ENCODE data around the gene EP400.

The EP400 gene

DNA sequence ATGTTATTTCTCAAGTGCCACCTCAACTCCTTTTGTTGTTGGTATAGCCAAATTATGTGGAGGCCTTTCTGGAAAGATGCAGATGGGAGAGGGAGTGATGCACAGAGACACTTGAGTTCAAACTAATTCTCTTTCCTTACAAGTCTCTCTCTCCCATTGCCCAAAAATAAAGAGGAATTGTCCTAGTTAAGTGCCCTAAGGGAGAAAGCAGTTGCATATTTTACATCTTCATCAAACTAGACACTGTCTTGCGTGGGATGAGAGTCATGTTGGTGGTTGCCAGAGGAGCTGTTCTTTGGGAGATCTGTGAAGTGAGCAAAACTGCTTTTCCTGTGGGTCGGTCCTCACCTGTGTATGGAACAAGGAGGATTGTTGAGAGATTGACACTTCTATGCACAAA lies 72.2 kb downstream of the EP400 start:
- TF ChIP-seq, protein P1, sequence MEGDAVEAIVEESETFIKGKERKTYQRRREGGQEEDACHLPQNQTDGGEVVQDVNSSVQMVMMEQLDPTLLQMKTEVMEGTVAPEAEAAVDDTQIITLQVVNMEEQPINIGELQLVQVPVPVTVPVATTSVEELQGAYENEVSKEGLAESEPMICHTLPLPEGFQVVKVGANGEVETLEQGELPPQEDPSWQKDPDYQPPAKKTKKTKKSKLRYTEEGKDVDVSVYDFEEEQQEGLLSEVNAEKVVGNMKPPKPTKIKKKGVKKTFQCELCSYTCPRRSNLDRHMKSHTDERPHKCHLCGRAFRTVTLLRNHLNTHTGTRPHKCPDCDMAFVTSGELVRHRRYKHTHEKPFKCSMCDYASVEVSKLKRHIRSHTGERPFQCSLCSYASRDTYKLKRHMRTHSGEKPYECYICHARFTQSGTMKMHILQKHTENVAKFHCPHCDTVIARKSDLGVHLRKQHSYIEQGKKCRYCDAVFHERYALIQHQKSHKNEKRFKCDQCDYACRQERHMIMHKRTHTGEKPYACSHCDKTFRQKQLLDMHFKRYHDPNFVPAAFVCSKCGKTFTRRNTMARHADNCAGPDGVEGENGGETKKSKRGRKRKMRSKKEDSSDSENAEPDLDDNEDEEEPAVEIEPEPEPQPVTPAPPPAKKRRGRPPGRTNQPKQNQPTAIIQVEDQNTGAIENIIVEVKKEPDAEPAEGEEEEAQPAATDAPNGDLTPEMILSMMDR (IDR thresholded peaks at IDR 0.05; ENCODE audit: control insufficient read depth, extremely low read depth, insufficient read depth), result no peak
- H3K4me3 ChIP-seq (ENCODE audit: low read depth, low read length), result no peak overlapping the region
- no peak for DNase-seq (ENCODE audit: low read depth)

DNA sequence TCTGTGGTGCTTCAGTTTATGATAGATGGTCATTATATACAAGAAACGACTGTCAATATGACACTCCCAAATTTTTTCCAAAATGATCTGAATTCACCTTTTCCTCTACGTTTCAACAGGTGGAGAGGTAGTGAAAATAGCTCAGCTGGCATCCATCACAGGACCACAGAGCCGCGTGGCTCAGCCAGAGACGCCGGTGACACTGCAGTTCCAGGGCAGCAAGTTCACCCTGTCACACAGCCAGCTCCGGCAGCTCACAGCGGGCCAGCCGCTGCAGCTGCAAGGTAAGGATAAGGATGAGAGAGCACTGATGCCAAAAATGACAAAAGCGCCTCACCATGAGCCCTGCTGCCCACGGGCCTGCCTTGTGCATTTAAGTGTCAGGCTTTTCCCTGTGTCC lies 73.9 kb downstream of the EP400 start:
- TF ChIP-seq, protein P1 (IDR thresholded peaks at IDR 0.05; ENCODE audit: control insufficient read depth, extremely low read depth, insufficient read depth), result no peak
- DNase-seq (ENCODE audit: low read depth), result no peak
- no peak overlapping the region for H3K4me3 ChIP-seq (ENCODE audit: low read depth, low read length)

DNA sequence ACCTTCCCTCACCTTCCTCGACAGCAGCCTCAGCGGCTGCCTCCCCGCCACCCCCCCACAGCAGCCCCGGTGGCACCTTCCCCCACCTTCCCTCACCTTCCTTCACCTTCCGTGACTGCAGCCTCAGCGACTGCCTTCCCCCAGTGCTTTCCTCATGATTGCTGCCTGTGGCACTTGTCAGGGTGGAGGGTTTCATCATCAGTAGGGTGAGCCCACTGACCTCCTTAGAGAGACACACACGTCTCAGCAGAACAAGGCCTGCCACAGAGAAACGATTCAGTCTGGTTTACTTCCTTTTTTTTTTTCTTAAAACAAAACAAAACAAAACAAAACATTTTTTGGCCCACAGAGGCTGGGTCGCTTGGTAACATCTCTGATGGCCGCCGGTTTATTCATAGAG lies 75.0 kb downstream of the EP400 start:
- TF ChIP-seq, protein P1 (IDR thresholded peaks at IDR 0.05; ENCODE audit: control insufficient read depth, extremely low read depth, insufficient read depth), result no peak
- no peak overlapping the region for H3K4me3 ChIP-seq (ENCODE audit: low read depth, low read length)
- DNase-seq (ENCODE audit: low read depth), result no peak

DNA sequence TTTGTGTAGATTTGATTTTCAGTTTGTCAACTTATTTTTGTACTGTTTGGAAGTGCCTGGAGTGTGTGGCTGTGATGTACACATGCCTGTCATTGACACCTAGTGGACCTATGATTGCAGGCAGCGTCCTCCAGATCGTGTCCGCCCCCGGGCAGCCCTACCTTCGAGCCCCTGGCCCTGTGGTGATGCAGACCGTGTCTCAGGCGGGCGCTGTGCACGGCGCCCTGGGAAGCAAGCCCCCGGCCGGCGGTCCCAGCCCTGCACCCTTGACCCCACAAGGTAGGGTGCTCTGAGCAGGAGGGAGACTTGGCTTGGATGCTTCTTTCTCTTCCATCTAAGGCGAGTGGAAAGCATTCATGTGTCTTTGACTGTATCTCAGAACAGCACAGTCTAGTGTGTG lies 75.8 kb downstream of the EP400 start:
- no peak for DNase-seq (ENCODE audit: low read depth)
- no peak overlapping the region for H3K4me3 ChIP-seq (ENCODE audit: low read depth, low read length)
- TF ChIP-seq, protein P1 (IDR thresholded peaks at IDR 0.05; ENCODE audit: control insufficient read depth, extremely low read depth, insufficient read depth), result no peak

DNA sequence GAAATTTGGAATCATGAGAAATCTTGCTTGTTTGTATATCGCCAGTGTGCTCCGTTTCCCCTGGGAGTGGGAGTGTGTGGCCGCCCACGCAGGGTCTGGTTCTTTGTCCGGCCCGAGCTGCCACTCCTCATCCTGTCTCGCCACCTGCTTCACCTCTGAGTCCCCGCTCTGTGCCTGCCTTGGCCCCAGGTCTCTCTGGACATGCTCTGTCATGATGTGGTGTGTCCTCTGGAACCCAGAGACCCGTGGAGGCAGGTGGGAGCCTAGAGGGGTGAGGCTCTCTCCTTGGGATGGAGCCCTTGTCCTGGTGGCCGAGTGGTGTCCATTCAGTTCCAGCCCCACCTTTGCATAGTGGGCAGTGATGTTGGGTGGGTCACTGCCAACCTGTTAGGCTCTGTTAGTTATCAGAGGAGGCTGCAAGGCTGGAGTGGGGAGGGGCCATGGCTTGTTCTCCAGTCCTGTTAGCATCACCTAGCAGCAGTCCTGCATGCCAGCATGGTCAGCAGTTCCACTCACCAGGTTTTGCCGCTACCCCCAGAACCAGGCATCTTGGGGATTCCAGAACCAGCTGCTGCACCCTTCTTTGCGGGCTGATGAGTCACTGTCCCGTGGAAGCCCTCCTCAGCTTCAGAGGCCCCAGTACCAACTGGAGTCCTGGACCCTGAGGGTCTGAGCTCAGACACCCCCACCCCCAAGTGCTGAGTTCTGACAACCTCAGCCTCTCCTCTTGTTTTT lies 76.5 kb downstream of the EP400 start:
- TF ChIP-seq, protein P1 (IDR thresholded peaks at IDR 0.05; ENCODE audit: control insufficient read depth, extremely low read depth, insufficient read depth), result no peak
- H3K4me3 ChIP-seq (ENCODE audit: low read depth, low read length), result no peak overlapping the region
- DNase-seq (ENCODE audit: low read depth), result no peak

DNA sequence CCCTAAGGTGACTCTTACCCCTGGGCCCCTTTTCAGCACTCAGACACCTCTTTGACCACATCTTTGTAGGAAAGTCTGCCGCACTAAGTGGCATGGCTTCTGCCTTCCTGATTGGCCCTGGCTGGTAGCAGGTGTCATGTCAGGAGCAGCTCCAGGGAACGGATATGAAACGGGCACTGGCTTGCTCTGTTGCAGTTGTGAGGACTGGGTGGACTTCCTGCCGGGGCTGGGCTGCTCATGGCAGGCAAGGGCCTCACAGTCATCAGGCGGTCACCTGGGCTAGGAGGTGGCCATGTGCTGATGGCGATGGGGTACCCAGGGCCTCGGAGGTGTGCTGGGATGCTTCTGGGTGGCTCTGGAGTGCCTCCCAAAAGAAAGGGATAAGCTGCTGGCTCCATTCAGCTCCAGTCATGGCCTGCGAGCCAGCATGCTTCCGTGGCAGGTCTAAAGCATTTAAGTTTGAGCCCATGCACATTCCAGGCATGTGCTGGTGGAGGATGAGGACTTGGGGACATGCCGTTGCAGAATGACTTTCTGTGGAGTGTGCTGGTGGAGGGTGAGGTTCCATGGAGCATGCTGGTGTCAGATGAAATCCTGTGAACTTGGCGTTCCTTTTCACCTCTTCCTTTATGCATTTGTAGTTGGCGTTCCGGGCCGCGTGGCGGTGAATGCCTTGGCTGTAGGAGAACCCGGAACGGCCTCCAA lies 77.2 kb downstream of the EP400 start:
- DNase-seq (ENCODE audit: low read depth), result no peak
- TF ChIP-seq, protein P1 (IDR thresholded peaks at IDR 0.05; ENCODE audit: control insufficient read depth, extremely low read depth, insufficient read depth), result no peak
- no peak overlapping the region for H3K4me3 ChIP-seq (ENCODE audit: low read depth, low read length)

Measured in LNCaP clone FGC (cell line).